Measurements from ENCODE around the gene GTF2F1. TPM values are rescaled to one million over a fixed set of nuclear protein-coding genes. Genes with fewer than 3 reads are reported as not detected.
"Not testable (repeated sequence)": the region's sequence is repeated elsewhere in the genome, so short reads cannot be mapped to it uniquely, and the experiment has no call there.

GTF2F1 gene
- polyA plus RNA-seq, 4 donors = 78.9 to 112 (median 102) TPM

- no peak for DNase-seq (ENCODE audit: low read depth in 4 of 4, low spot score in 2 of 4)
Observed at GRCh38 chr19:6359568-6360341, 33.2 kb downstream of the GTF2F1 start.

- DNase-seq (ENCODE audit: low read depth in 4 of 4, low spot score in 2 of 4) = no peak
Observed at GRCh38 chr19:6358003-6358402, 35.0 kb downstream of the GTF2F1 start.

- no peak for DNase-seq (ENCODE audit: low read depth in 4 of 4, low spot score in 2 of 4)
Observed at GRCh38 chr19:6357174-6357573, 35.8 kb downstream of the GTF2F1 start.

- not testable (repeated sequence) for DNase-seq (ENCODE audit: low read depth in 4 of 4, low spot score in 2 of 4)
Observed at GRCh38 chr19:6355321-6356040, 37.5 kb downstream of the GTF2F1 start.

- DNase-seq (ENCODE audit: low read depth in 4 of 4, low spot score in 2 of 4) = no peak
Observed at GRCh38 chr19:6354098-6354674, 38.8 kb downstream of the GTF2F1 start.

- no peak for DNase-seq (ENCODE audit: low read depth in 4 of 4, low spot score in 2 of 4)
Observed at GRCh38 chr19:6352381-6353165, 40.4 kb downstream of the GTF2F1 start.

- DNase-seq (ENCODE audit: low read depth in 4 of 4, low spot score in 2 of 4) = no peak
Observed at GRCh38 chr19:6350688-6351087, 42.3 kb downstream of the GTF2F1 start.

- DNase-seq (ENCODE audit: low read depth in 4 of 4, low spot score in 2 of 4) = not testable (repeated sequence)
Observed at GRCh38 chr19:6349271-6349670, 43.7 kb downstream of the GTF2F1 start.

GRCh38 chr19:6343462-6343861, 49.5 kb downstream of the GTF2F1 start:
- no peak for DNase-seq (ENCODE audit: low read depth in 4 of 4, low spot score in 2 of 4)

- no peak for DNase-seq (ENCODE audit: low read depth in 4 of 4, low spot score in 2 of 4)
Observed at GRCh38 chr19:6340493-6341201, 52.3 kb downstream of the GTF2F1 start.

- no peak for DNase-seq (ENCODE audit: low read depth in 4 of 4, low spot score in 2 of 4)
Observed at GRCh38 chr19:6334490-6335285, 58.3 kb downstream of the GTF2F1 start.

- no peak for DNase-seq (ENCODE audit: low read depth in 4 of 4, low spot score in 2 of 4)
Observed at GRCh38 chr19:6333439-6333838, 59.5 kb downstream of the GTF2F1 start, which contains the start of gene ACER1. Gene ACER1, minus strand, starts transcription at chr19:6333612. Its CDS starts 61 bp downstream, at chr19:6333551.

Other genes starting within 250 kb of the GTF2F1 start
- gene MLLT1, start 113.2 kb downstream of the GTF2F1 start, polyA plus RNA-seq (ENCODE audit: insufficient read length in 4 of 4) = 100 to 1,000 TPM in 2 of 4 donors, 10 to 100 TPM in 2; 71.5 to 125 (median 108) TPM
- under 1 TPM in 3 of 4 donors, not detected in 1; 0.10 to 0.24 (median 0.13) TPM for gene ACER1, start 59.6 kb downstream of the GTF2F1 start, polyA plus RNA-seq (ENCODE audit: insufficient read length in 4 of 4)
- gene CLPP, start 31.6 kb downstream of the GTF2F1 start, polyA plus RNA-seq (ENCODE audit: insufficient read length in 4 of 4) = 10 to 100 TPM; 55.9 to 92.2 (median 67.8) TPM
- gene ALKBH7, start 20.4 kb downstream of the GTF2F1 start, polyA plus RNA-seq (ENCODE audit: insufficient read length in 4 of 4) = 100 to 1,000 TPM in 1 of 4 donors, 10 to 100 TPM in 3; 40.4 to 108 (median 76.4) TPM
- 1 to 10 TPM; 1.9 to 3.5 (median 3.0) TPM for gene PSPN, start 17.2 kb downstream of the GTF2F1 start, polyA plus RNA-seq (ENCODE audit: insufficient read length in 4 of 4)
- gene KHSRP, start 31.6 kb upstream of the GTF2F1 start, polyA plus RNA-seq (ENCODE audit: insufficient read length in 4 of 4) = 100 to 1,000 TPM; 253 to 358 (median 331) TPM
- 1 to 10 TPM in 1 of 4 donors, under 1 TPM in 3; 0.25 to 1.5 (median 0.61) TPM for gene SLC25A41, start 40.6 kb upstream of the GTF2F1 start, polyA plus RNA-seq (ENCODE audit: insufficient read length in 4 of 4)
- 10 to 100 TPM; 63.2 to 97.5 (median 75.5) TPM for gene SLC25A23, start 66.6 kb upstream of the GTF2F1 start, polyA plus RNA-seq (ENCODE audit: insufficient read length in 4 of 4)
- gene CRB3, start 71.1 kb upstream of the GTF2F1 start, polyA plus RNA-seq (ENCODE audit: insufficient read length in 4 of 4) = 10 to 100 TPM; 22.0 to 39.8 (median 35.5) TPM
- 10 to 100 TPM; 38.7 to 43.0 (median 40.4) TPM for gene DENND1C, start 88.6 kb upstream of the GTF2F1 start, polyA plus RNA-seq (ENCODE audit: insufficient read length in 4 of 4)
- gene TUBB4A, start 109.1 kb upstream of the GTF2F1 start, polyA plus RNA-seq (ENCODE audit: insufficient read length in 4 of 4) = 10 to 100 TPM; 25.4 to 46.2 (median 33.5) TPM
- under 1 TPM; 0.16 to 0.51 (median 0.28) TPM for gene TNFSF9, start 137.9 kb upstream of the GTF2F1 start, polyA plus RNA-seq (ENCODE audit: insufficient read length in 4 of 4)
- gene CD70, start 198.0 kb upstream of the GTF2F1 start, polyA plus RNA-seq (ENCODE audit: insufficient read length in 4 of 4) = not detected

All from left renal cortex interstitium (tissue), 4 donors.